Esophagus muscularis mucosa (tissue), 4 donors: Measurements from ENCODE around the gene CAV3.

Experiments
- CTCF ChIP-seq, 3 experiments: fragments of 200-600 bp in 2 of 3; fragments of 450-650 bp in 1 of 3; sonication (generic) in 2 of 3; IDR thresholded peaks; one replicate each; pipeline ENCODE4 v1.5.1; 2017 to 2019; ENCODE audit warnings: antibody characterized with exemption in 3 of 3, mild to moderate bottlenecking in 2 of 3, moderate library complexity in 1 of 3
- EP300 ChIP-seq: sonication (generic); formaldehyde crosslinking; IDR thresholded peaks from one replicate; pipeline ENCODE4 v1.6.1; 2017; ENCODE audit warnings: antibody characterized with exemption
- POLR2A ChIP-seq: fragments of 450-650 bp; IDR thresholded peaks from one replicate; pipeline ENCODE4 v1.6.1; 2017; ENCODE audit warnings: antibody characterized with exemption, moderate library complexity, mild to moderate bottlenecking, low read depth
- POLR2AphosphoS5 ChIP-seq, 2 donors: sonication (generic); formaldehyde crosslinking; IDR thresholded peaks; one replicate each; pipeline ENCODE4 v1.6.1; 2017; ENCODE audit warnings: antibody characterized with exemption in 2 of 2

GRCh38 chr3:8737823-8738222 lies 4.2 kb downstream of the CAV3 start:
- no peak for TF ChIP-seq CTCF (IDR thresholded peaks at IDR 0.05)
- no peak for TF ChIP-seq POLR2AphosphoS5 (IDR thresholded peaks at IDR 0.05)
- no peak for TF ChIP-seq POLR2A
- TF ChIP-seq EP300: no peak
